Uterus (tissue), 4 donors: ENCODE results near the gene ZNF865. TPM values are rescaled to one million over a fixed set of nuclear protein-coding genes. Genes with fewer than 3 reads are reported as not detected.

ENCODE experiments used
- DNase-seq, 2 donors: peaks; one replicate each; pipeline ENCODE4 v3.0.0-alpha.2; 2019 to 2020
- H3K27ac ChIP-seq, 2 donors: fragments of 200-600 bp; sonication (generic); 1 replicate in 1 of 2; 2 replicates in 1 of 2; pipeline ENCODE4 v1.5.1; 2016 to 2018
- H3K27me3 ChIP-seq, 2 donors: fragments of 200-600 bp; sonication (generic); one replicate each; pipeline ENCODE4 v1.5.1; 2018 to 2019; ENCODE audit warnings: control low read depth in 1 of 2
- H3K36me3 ChIP-seq, 2 donors: fragments of 200-600 bp; sonication (generic); one replicate each; pipeline ENCODE4 v1.5.1; 2019; ENCODE audit warnings: control low read depth in 1 of 2
- H3K4me1 ChIP-seq, 2 donors: fragments of 200-600 bp; sonication (generic); one replicate each; pipeline ENCODE4 v1.5.1; 2018 to 2019; ENCODE audit warnings: control low read depth in 1 of 2
- H3K4me3 ChIP-seq, 2 donors: fragments of 200-600 bp; sonication (generic); 1 replicate in 1 of 2; 2 replicates in 1 of 2; pipeline ENCODE4 v1.5.1; 2018 to 2019; ENCODE audit warnings: mild to moderate bottlenecking in 1 of 2
- H3K9me3 ChIP-seq, 2 donors: fragments of 200-600 bp; sonication (generic); one replicate each; pipeline ENCODE4 v1.5.1; 2019; ENCODE audit warnings: control low read depth in 1 of 2
- CTCF ChIP-seq, 4 experiments: fragments of 200-600 bp in 2 of 4; fragments of 450-650 bp in 2 of 4; sonication (generic) in 2 of 4; IDR thresholded peaks; one replicate each; pipeline ENCODE4 v1.5.1; 2016 to 2019; ENCODE audit warnings: antibody characterized with exemption in 4 of 4, mild to moderate bottlenecking in 2 of 4, moderate library complexity in 1 of 4
- POLR2A ChIP-seq, 2 donors: fragments of 450-650 bp; IDR thresholded peaks; one replicate each; pipeline ENCODE4 v1.6.1; 2016; ENCODE audit warnings: antibody characterized with exemption in 2 of 2, mild to moderate bottlenecking in 1 of 2, moderate library complexity in 1 of 2
- intact Hi-C: fragments of 100-400 bp; cut with DNase I; formaldehyde crosslinking; loops from one replicate; pipeline ENCODE4 v1.15.1; 2023; ENCODE audit warnings: low total_unique reads
- total RNA-seq, 4 donors: library from RNA; depleted of rRNA in 3 of 4; stranded (reverse); fragments of >200 nt in 3 of 4; gene quantifications; one replicate each; pipeline versions ENCODE4 v1.1.0 to v1.2.4, GENCODE V29; 2014 to 2023
- donor health status: DM: yes; HTN: yes; CAD: no.

The ZNF865 gene
- total RNA-seq, 4 donors from 2014 or later, result 2.0 to 24.2 (median 3.2) TPM; not detected in 1

DNA sequence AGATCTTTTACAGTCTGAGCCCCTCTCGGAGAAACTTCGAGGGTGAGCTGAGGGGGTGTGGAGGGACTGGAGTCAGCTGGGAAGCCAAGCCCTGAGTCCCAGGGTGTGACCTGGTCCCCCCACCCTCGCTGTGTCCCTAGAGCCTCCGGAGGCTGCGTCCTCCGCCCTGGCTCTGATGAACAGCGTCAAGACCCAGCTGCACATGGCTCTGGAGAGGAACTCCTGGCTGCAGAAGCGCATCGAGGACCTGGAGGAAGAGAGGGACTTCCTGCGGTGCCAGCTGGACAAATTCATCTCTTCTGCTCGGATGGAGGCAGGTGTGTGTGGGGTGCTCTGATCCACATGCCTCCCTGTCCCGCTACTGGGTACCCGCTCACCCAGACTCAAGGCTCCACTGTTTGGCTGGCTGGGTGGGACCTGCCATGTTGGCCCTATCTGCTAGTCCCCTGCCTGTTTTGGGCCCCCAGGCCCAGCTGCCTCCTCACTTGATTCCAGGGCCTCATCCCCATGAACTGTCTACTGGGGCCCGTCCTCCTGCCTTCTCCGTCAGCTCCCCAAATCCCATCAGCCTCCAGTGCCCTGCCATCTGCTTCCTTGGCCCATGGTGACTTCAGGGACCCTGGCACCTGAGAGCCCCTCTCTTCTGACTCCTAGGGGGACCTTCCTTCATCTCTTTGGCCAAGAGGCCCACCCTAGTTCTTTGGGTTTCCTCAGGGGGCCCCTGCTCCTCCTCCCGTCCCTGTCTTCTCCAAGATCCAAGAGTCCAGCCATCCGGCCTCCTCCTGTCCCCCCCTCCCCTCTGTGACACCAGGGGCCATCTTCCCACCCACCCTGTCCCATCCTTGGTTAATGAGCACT, 44.0 kb downstream of the ZNF865 start:
- DNase-seq, result no peak
- peaks cover 0 to 8% of the 10 kb centered on the region in 2 donors for H3K4me1 ChIP-seq
- no peaks in the 10 kb centered on the region for H3K27me3 ChIP-seq
- H3K9me3 ChIP-seq, result no peaks in the 10 kb centered on the region
- peak overlapping the region; percentile 86 for H3K27ac ChIP-seq
- peak overlapping the region; percentile 54 to 70 for H3K4me3 ChIP-seq
- no peak for TF ChIP-seq CTCF (IDR thresholded peaks at IDR 0.05)
- TF ChIP-seq POLR2A (IDR thresholded peaks at IDR 0.05), result no peak
- intact Hi-C loops, result loop anchor here (10.0 kb wide), 1 partner anchor 535 kb away; the partner anchor contains the start of gene PPP1R12C
- H3K36me3 ChIP-seq, result no peaks in the 10 kb centered on the region

GRCh38 chr19:55650126-55650557, 44.7 kb downstream of the ZNF865 start:
- intact Hi-C loops, result no loop called here
- DNase-seq, result no peak
- Histone ChIP-seq H3K4me3 (no peak overlapping the region), H3K4me1 (peaks cover 0 to 5% of the 10 kb centered on the region in 2 donors), H3K36me3 (no peaks in the 10 kb centered on the region), H3K9me3 (no peaks in the 10 kb centered on the region), H3K27me3 (no peaks in the 10 kb centered on the region), H3K27ac (no peak overlapping the region)
- no peak for TF ChIP-seq POLR2A (IDR thresholded peaks at IDR 0.05)
- TF ChIP-seq CTCF (IDR thresholded peaks at IDR 0.05), result no peak

- TF ChIP-seq POLR2A (IDR thresholded peaks at IDR 0.05) (no peak), CTCF (IDR thresholded peaks at IDR 0.05) (no peak)
- no peak for DNase-seq
- no peak overlapping the region for H3K4me3 ChIP-seq
- no peaks in the 10 kb centered on the region for H3K36me3 ChIP-seq
- peaks cover 0 to 5% of the 10 kb centered on the region in 2 donors for H3K4me1 ChIP-seq
- H3K27ac ChIP-seq, result no peak overlapping the region
- H3K27me3 ChIP-seq, result no peaks in the 10 kb centered on the region
- intact Hi-C loops, result no loop called here
- no peaks in the 10 kb centered on the region for H3K9me3 ChIP-seq
Measured at GRCh38 chr19:55650602-55651230, 45.3 kb downstream of the ZNF865 start.

- Histone ChIP-seq H3K27ac (no peak overlapping the region), H3K27me3 (no peaks in the 10 kb centered on the region), H3K9me3 (no peaks in the 10 kb centered on the region), H3K36me3 (no peaks in the 10 kb centered on the region), H3K4me1 (peaks cover 4 to 9% of the 10 kb centered on the region in 2 donors), H3K4me3 (no peak overlapping the region)
- TF ChIP-seq POLR2A (IDR thresholded peaks at IDR 0.05) (no peak), CTCF (IDR thresholded peaks at IDR 0.05) (no peak)
- DNase-seq, result no peak
- intact Hi-C loops, result no loop called here
Measured at GRCh38 chr19:55651236-55651635, 45.8 kb downstream of the ZNF865 start.
